DMS153 (cell line): ENCODE data around the gene MRPS15.
A peak's percentile ranks its signal among the peaks of the same experiment; 100 is the strongest.

Experiments used
- DNase-seq: peaks from one replicate; lab custom pipeline; 2025; lab: John Stamatoyannopoulos, UW

The MRPS15 gene

GRCh38 chr1:36458910-36459309 lies 5.3 kb downstream of the MRPS15 start:
- DNase-seq = no peak

- no peak for DNase-seq
Measured at GRCh38 chr1:36457691-36458090, 6.5 kb downstream of the MRPS15 start.

- no peak for DNase-seq
Measured at GRCh38 chr1:36456391-36456928, 7.7 kb downstream of the MRPS15 start.

GRCh38 chr1:36455386-36455785 lies 8.8 kb downstream of the MRPS15 start:
- DNase-seq = no peak

- no peak for DNase-seq
Measured at GRCh38 chr1:36453600-36454388, 10.4 kb downstream of the MRPS15 start.

GRCh38 chr1:36453051-36453450 lies 11.1 kb downstream of the MRPS15 start:
- DNase-seq = no peak

- DNase-seq = no peak
Measured at GRCh38 chr1:36450919-36451305, 13.3 kb downstream of the MRPS15 start.

GRCh38 chr1:36450270-36450918 lies 13.8 kb downstream of the MRPS15 start, which contains the start of gene OSCP1:
OSCP1 (minus strand) TSS chr1:36450451; CDS start chr1:36450369, 82 bp downstream.
- peak; percentile 97 for DNase-seq

DNA sequence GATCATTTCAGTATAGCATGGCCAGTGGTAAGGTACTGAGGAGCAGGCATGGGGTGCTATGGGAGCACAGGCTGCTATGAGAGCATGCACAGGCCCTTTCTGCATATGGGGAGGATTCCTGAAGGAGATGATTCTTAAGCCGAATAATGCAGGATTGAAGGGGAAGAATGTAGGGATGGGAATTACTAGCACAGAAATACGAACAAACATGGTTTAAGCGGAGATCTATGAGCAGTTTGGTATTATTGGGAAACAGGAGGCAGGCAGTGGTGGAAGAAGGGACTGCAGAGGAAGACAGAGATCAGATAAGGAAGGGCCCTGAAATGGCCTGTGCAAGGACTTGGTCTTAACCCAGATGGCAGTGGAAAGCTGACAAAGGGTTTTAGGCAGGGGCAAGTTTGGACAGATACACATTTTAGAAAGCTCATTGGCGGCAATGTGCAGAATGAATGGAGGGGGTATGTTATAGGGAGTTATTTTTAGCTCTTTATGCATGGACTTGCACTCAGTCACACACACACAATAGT lies 15.6 kb downstream of the MRPS15 start:
- DNase-seq = peak; percentile 57

GRCh38 chr1:36447450-36447849 lies 16.7 kb downstream of the MRPS15 start:
- no peak for DNase-seq

DNA sequence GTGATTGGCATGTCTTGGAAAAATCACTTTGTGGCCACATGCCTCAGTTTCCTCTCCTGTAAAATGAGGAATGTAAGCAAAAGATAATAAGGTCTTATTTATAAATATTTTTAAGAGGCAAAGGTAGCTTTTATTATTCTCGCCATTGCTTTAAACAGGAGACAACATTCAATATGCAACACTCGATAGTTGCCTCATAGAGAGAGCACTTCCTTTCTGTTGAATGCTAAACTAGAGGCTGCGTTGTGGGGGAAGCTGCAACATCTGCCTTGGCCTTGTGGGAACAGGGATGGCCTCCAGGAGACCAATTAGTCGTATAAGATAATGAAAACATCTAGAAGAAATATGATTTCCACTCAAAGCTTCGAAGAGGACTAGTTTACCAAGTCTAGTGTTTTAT lies 17.4 kb downstream of the MRPS15 start:
- DNase-seq = no peak

GRCh38 chr1:36446271-36446670 lies 17.9 kb downstream of the MRPS15 start:
- DNase-seq = no peak

- no peak for DNase-seq
Measured at GRCh38 chr1:36443297-36443696, 20.9 kb downstream of the MRPS15 start.

GRCh38 chr1:36442337-36442736 lies 21.8 kb downstream of the MRPS15 start:
- no peak for DNase-seq

GRCh38 chr1:36440646-36441045 lies 23.5 kb downstream of the MRPS15 start:
- DNase-seq = no peak

- no peak for DNase-seq
Measured at GRCh38 chr1:36440044-36440443, 24.1 kb downstream of the MRPS15 start.

DNA sequence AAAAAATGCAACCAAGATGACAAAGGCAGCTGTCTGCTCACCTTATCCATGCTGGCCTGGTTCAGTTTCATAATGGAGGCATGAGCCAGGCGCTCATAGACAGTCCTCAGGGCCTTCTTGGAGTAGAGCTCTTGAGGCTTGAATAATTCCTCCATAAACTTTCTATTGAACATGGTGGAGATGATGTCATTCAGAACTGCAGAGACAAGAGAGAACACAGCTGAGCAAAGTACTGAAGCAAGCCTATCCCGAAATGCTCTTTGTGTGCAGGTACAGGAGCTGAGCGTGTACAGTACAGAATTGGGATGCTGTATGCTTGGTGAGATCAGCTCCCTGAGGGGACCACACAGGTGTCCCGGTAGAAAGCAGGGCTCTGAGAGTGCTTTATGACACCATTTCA lies 25.5 kb downstream of the MRPS15 start:
- DNase-seq = no peak

DNA sequence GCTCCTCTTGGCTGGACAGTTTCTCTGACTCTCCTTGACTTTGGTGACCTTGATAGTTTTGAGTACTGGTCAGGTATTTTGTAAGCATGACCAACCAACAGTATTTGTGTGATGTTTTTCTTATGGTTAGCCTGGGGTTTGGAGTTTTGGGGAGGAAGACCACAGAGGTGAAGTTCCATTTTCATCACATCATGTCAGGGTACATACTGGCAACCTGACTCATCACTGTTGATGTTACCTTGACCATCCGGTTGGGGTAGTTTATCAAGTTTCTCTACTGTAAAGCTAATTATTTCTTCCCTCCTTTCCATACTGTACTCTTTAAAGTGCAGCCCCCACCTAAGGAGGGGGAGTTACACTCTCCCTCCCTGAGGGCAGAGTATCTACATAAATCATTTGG lies 27.4 kb downstream of the MRPS15 start:
- no peak for DNase-seq

DNA sequence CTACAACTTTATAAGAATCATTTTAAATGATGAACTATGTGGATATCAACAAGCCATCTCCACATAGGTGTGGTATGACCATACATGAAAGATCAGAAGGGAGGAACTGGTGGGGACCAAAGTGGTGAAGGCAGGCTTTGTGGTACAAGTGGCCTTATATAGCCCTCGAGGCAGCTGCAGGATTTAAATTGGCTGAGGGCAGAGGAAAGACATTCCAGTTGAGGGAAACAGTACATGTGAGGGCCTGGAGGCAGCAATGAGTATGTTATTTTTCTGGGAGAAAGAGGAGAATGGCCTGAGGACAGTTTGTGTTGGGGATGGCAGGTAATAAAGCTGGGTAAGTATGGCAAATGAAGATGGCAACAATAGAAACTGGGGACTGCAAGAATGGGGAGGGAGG lies 31.1 kb downstream of the MRPS15 start:
- no peak for DNase-seq

- no peak for DNase-seq
Measured at GRCh38 chr1:36432616-36433015, 31.6 kb downstream of the MRPS15 start.

DNA sequence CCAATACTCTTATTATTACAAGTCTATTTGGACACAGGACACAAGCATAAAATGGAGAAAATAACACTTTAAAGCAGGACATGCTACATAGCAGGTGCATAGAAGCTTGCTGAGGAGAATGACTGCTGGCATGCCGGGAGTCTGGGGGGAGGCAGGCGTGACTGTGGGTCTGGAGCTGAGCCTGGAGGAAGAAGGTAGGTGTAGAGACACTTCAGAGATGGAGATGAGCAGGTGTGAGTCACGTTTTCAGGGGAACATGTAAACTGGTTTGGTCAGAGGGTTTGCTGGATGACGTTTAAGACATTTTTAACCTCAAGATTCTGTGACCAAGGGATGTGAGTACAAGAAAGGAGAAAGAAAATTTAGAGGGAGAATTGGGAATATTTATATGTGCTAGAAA lies 38.4 kb downstream of the MRPS15 start:
- DNase-seq = no peak

GRCh38 chr1:36421649-36422048 lies 42.5 kb downstream of the MRPS15 start:
- no peak for DNase-seq

- peak; percentile 84 for DNase-seq
Measured at GRCh38 chr1:36420836-36421317, 43.3 kb downstream of the MRPS15 start.
